ENCODE data around the gene KISS1.

DNA sequence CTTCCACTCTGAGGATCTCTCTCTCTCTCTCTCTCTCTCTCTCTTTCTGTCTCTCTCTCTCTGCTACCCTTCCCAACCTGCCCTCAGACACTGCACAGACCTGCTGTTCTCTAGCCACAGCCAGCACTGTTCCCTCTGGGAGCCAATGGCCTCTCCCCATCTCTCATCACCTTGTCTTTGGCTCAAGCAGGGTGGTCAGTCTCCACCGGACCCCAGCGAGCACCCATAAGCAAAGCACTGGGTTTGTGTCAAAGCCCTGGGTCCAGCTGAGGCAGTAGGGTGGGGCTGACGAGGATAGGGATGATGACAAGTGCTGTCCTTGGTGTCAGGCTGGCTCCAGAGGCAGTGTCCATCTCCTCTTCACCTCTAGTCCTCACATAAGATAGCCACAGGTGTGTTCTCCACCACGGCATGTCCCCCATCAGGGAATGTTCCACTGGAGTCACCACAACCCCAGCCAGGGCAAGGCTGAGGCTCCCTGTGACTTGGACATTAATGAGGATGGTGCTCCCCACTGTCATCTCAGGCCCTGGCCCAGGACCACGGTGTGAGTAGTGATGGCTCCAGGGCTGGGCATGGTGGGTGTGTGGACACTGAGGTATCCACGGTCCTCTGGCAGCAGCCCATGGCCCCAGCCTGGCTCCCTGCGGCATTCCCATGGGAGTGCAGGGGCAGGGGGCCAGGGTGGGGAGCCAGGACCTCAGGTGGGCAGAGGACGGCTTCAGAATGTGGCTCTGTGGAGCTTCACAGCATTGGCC is 25.9 kb upstream of the KISS1 start:
- TF ChIP-seq, protein P1, sequence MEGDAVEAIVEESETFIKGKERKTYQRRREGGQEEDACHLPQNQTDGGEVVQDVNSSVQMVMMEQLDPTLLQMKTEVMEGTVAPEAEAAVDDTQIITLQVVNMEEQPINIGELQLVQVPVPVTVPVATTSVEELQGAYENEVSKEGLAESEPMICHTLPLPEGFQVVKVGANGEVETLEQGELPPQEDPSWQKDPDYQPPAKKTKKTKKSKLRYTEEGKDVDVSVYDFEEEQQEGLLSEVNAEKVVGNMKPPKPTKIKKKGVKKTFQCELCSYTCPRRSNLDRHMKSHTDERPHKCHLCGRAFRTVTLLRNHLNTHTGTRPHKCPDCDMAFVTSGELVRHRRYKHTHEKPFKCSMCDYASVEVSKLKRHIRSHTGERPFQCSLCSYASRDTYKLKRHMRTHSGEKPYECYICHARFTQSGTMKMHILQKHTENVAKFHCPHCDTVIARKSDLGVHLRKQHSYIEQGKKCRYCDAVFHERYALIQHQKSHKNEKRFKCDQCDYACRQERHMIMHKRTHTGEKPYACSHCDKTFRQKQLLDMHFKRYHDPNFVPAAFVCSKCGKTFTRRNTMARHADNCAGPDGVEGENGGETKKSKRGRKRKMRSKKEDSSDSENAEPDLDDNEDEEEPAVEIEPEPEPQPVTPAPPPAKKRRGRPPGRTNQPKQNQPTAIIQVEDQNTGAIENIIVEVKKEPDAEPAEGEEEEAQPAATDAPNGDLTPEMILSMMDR (IDR thresholded peaks at IDR 0.05), result no peak
- no peak for TF ChIP-seq POLR2A (IDR thresholded peaks at IDR 0.05)

Measured in right lobe of liver (tissue), 4 donors.